Suprapubic skin (tissue), 3 donors: ENCODE results near the gene GOPC.

Source experiments
- POLR2AphosphoS5 ChIP-seq, 3 donors: sonication (generic); formaldehyde crosslinking; IDR thresholded peaks; one replicate each; pipeline ENCODE4 v1.6.1; 2017; ENCODE audit warnings: antibody characterized with exemption in 3 of 3
- TF ChIP-seq, protein P1 (sequence below), 2 donors: fragments of 200-600 bp in 1 of 2; fragments of 450-650 bp in 1 of 2; sonication (generic) in 1 of 2; IDR thresholded peaks; one replicate each; pipeline ENCODE4 v1.5.1; 2016 to 2019; ENCODE audit warnings: antibody characterized with exemption in 2 of 2, mild to moderate bottlenecking in 1 of 2, moderate library complexity in 1 of 2

DNA sequence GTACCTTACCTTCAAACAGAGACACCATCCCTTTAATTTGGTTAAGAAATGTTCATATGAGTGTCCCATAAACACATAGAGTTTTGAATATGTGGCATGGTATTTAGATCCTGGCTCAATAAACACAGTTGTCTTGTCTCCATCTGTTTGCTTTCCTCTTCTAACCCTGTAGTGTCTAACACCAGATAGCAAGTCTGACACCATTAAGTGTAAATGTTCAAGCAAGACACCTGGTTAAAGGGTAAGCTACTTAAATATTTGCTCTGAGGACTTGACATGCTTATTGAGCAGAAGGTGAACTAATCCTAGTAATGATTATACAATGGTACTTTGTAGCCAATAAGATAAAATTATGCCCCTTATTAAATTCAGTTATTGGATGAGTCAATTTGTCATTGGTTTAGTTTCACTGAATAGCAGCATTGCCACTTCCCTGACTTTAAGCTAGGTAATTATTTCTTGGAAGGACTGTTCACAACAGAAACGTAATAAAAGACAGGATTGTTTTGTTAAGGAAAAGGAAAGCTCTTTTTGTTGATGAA lies 26.9 kb upstream of the GOPC start:
- TF ChIP-seq POLR2AphosphoS5 (IDR thresholded peaks at IDR 0.05) = no peak
- TF ChIP-seq, protein P1, sequence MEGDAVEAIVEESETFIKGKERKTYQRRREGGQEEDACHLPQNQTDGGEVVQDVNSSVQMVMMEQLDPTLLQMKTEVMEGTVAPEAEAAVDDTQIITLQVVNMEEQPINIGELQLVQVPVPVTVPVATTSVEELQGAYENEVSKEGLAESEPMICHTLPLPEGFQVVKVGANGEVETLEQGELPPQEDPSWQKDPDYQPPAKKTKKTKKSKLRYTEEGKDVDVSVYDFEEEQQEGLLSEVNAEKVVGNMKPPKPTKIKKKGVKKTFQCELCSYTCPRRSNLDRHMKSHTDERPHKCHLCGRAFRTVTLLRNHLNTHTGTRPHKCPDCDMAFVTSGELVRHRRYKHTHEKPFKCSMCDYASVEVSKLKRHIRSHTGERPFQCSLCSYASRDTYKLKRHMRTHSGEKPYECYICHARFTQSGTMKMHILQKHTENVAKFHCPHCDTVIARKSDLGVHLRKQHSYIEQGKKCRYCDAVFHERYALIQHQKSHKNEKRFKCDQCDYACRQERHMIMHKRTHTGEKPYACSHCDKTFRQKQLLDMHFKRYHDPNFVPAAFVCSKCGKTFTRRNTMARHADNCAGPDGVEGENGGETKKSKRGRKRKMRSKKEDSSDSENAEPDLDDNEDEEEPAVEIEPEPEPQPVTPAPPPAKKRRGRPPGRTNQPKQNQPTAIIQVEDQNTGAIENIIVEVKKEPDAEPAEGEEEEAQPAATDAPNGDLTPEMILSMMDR (IDR thresholded peaks at IDR 0.05) = no peak
